8988T (cell line): ENCODE data around the gene EXOC1L.

Source experiments
- DNase-seq: peaks from one replicate; pipeline ENCODE4 v3.0.0; 2011

The EXOC1L gene

GRCh38 chr4:55819634-55820033, at the start of gene EXOC1L:
Gene EXOC1L (plus strand): TSS chr4:55819790. CDS start chr4:55820027, 237 bp downstream.
- DNase-seq, result no peak

- no peak for DNase-seq
Observed at GRCh38 chr4:55770662-55771061, 48.9 kb upstream of the EXOC1L start.

GRCh38 chr4:55781341-55781740, 38.2 kb upstream of the EXOC1L start:
- DNase-seq, result no peak

- DNase-seq, result no peak
Observed at GRCh38 chr4:55781812-55782211, 37.8 kb upstream of the EXOC1L start.

- no peak for DNase-seq
Observed at GRCh38 chr4:55783584-55783983, 36.0 kb upstream of the EXOC1L start.

- no peak for DNase-seq
Observed at GRCh38 chr4:55784747-55785146, 34.8 kb upstream of the EXOC1L start.

- no peak for DNase-seq
Observed at GRCh38 chr4:55791666-55792065, 27.9 kb upstream of the EXOC1L start.

- no peak for DNase-seq
Observed at GRCh38 chr4:55793479-55793878, 26.1 kb upstream of the EXOC1L start.

GRCh38 chr4:55794053-55794452, 25.5 kb upstream of the EXOC1L start:
- DNase-seq, result no peak

GRCh38 chr4:55795341-55795740, 24.2 kb upstream of the EXOC1L start:
- no peak for DNase-seq

GRCh38 chr4:55801498-55801897, 18.1 kb upstream of the EXOC1L start:
- no peak for DNase-seq

GRCh38 chr4:55807556-55807955, 12.0 kb upstream of the EXOC1L start:
- no peak for DNase-seq

- DNase-seq, result no peak
Observed at GRCh38 chr4:55808186-55808585, 11.4 kb upstream of the EXOC1L start.

- no peak for DNase-seq
Observed at GRCh38 chr4:55808632-55809031, 11.0 kb upstream of the EXOC1L start.

GRCh38 chr4:55817691-55818090, 1.9 kb upstream of the EXOC1L start:
- no peak for DNase-seq

- DNase-seq, result no peak
Observed at GRCh38 chr4:55820279-55820678, 689 bp downstream of the EXOC1L start.

- no peak for DNase-seq
Observed at GRCh38 chr4:55822329-55822728, 2.7 kb downstream of the EXOC1L start.

GRCh38 chr4:55824865-55825264, 5.3 kb downstream of the EXOC1L start:
- no peak for DNase-seq

- no peak for DNase-seq
Observed at GRCh38 chr4:55826986-55827385, 7.4 kb downstream of the EXOC1L start.

- DNase-seq, result no peak
Observed at GRCh38 chr4:55827582-55827981, 8.0 kb downstream of the EXOC1L start.

- no peak for DNase-seq
Observed at GRCh38 chr4:55830048-55830447, 10.5 kb downstream of the EXOC1L start.

GRCh38 chr4:55830716-55831115, 11.1 kb downstream of the EXOC1L start:
- no peak for DNase-seq

- DNase-seq, result no peak
Observed at GRCh38 chr4:55834086-55834795, 14.7 kb downstream of the EXOC1L start.

- DNase-seq, result no peak
Observed at GRCh38 chr4:55837903-55838302, 18.3 kb downstream of the EXOC1L start.

GRCh38 chr4:55838356-55838755, 18.8 kb downstream of the EXOC1L start:
- no peak for DNase-seq
